Measurements from ENCODE around the gene LMBRD1.
"Not testable (repeated sequence)": the region's sequence is repeated elsewhere in the genome, so short reads cannot be mapped to it uniquely, and the experiment has no call there.

Gene LMBRD1

DNA sequence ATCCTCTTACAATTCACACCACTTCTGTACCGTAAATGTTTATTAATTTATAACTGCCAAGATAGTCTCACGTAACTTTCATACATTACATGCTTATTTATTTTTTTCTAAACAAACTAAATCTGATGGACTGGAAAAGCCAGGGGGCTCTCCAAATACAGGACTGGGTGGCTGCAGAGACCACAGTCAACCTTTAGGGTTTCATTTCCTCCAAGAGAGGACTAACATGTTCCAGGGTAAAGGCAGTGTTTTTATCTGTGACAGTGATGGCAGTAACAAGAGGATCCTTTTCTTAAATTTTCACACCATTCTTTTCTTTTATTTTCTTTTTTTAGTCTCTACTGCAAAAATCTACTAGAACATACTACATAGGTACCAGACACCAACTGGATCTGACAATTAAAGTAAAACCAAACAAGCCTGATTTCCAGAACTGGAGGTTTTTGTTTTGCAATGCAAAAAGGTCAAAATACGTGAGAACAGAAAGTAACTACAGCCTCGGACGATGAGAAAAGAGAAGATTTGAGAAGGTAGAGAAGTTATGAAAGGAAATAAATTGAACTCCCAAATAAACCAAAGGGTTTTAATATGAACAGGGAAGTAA, 1.2 kb downstream of the LMBRD1 start:
- DNase-seq: no peak

DNA sequence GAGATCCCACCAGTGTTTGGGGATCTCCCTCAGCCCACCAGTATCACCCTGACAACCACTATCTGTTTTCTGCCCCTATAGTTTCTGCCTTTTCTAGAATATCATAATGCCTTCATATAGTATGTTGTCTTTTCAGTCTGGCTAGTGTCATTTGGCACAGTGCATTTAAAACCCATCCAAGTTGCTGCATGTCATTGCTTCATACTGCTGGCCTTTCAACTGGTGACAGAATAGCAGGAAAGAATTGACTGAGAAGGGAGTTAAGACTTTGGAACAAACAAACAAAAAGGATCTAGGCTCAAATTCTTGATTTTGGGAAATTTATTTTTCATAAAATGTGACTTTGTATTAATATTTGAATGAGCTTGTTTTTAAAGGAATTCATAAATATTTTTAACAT, 4.5 kb downstream of the LMBRD1 start:
- DNase-seq: no peak

DNA sequence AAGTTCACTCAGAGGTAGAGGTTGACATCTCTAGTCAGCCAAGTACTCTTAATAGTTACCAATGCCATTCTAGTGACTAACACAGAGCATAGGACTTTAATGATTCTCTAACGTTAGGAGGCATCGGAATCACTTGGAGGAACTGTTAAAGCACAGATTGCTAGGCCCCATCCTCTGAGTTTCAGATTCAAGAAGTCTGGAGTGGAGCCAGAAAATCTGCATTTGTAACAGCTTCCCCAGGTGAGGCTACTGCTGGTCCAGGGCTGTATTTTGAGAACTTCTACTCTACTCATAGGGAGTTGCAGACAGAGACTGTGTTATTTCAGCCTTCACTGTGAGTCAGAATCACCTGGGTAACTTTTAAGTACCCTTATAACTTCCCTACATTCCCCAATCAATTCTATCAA, 5.7 kb downstream of the LMBRD1 start:
- peak; percentile 2 to 48 for DNase-seq

DNA sequence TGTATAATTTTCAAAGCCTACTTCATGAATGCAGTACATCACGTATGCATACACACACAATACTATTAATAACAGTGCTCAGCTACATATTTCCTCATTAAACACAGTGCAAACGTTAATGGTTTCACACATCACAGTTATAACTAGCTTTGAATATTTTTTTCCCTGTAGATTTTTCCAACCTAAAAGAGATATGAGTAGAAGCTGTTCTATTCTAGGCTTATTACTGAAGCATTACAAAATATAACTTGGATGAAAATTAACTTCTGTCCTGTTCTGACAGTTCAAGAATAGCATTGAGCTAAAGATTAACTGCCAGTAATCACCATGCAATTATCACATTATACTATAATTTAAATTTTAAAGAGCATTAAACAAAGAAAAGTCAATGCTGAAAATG, 6.2 kb downstream of the LMBRD1 start:
- DNase-seq: no peak

DNA sequence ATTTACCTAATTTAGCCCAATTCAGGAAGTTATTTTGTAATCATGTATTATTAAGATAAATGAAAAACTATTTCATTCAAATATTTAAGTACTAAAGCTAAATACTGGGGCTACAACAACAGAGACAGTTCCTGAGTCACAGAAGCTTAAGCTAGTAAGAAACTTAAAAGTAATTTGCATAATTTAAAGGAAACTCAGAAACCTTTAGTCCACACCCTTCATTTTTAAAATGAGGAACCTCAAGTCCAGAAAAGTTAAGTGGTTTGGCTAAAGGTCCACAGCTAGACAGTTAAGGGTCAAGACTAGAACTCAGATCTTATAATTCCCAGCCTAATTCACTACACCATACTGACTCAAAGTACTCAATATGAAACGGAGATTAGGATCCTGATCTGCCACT, 7.2 kb downstream of the LMBRD1 start:
- DNase-seq: no peak

GRCh38 chr6:69787436-69787835, 9.4 kb downstream of the LMBRD1 start:
- DNase-seq: not testable (repeated sequence)

DNA sequence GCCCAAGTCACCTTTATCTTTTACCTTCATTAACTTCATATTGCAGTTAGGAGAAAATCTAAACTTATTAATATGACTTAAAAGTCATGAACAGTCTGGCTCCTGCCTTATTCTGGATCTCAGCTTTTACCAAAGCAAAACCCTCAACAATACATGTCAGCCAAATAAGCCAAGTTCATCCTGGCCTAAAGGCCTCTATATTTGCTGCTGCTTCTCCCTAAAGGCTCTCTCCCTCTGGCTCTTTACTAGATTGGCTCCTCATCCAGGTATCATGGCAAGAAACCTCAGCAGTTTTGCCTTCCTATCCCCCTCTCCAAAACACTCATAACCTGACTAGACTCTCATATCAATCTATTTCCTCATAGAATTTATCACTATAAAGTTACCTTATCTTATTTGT, 11.1 kb downstream of the LMBRD1 start:
- DNase-seq: no peak

- no peak for DNase-seq
These were observed 12.0 kb downstream of the LMBRD1 start for GRCh38 chr6:69784595-69785377.

DNA sequence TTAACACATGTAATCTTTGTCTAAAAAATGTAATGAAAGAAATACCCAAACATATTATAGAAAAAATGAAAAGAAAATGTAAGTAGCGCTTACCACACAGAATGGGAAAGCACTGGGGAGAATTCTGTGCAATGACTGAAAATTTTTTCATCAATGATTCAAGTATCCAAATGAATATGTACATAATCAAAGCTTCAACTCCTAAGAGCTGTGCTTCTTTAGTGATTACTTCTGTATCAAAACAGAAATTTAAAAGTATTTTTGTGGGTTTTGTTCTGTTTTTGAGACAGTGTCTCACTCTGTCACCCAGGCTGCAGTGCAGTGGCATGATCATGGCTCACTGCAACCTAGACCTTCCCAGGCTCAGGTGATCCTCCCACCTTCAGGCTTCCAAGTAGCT, 13.7 kb downstream of the LMBRD1 start:
- no peak for DNase-seq

- DNase-seq: no peak
These were observed 16.1 kb downstream of the LMBRD1 start for GRCh38 chr6:69780585-69781178.

GRCh38 chr6:69775941-69776340, 20.9 kb downstream of the LMBRD1 start:
- no peak for DNase-seq

GRCh38 chr6:69775585-69775849, 21.3 kb downstream of the LMBRD1 start:
- DNase-seq: no peak

GRCh38 chr6:69774740-69775584, 21.8 kb downstream of the LMBRD1 start:
- no peak for DNase-seq

DNA sequence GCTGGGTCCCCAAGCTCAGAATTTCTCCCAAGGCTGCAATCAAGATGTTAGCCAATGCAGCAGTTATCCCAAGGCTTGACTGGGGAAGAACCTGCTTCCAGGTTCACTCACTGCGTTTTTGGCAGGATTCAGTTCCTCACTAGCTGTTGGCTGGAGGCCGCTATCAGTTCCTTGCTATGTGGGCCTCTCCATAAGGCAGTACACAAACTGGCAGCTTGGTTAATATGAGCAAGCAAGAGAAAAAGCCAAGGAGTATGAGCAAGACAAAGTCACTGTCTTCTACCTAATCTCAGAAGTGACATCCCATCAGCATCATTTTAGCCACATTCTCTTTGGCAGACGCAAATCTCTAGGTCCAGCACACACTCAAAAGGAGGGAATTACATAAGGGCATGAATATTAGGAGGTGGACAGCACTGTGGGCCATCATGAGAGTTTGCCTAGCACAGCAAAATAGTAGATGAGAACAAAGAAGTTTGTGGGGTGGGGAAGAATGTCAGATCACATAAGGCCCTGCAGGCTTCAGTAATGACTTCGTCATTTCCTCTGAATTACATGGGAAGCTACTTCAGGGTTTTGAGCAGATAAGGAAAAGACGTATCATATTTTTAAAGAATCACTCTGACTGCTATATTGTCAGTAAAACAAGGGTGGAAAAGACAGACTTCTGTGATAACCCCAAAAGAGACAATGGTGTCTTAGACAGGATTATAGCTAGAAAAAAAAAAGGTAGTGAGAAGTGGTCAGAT, 25.5 kb downstream of the LMBRD1 start:
- DNase-seq: no peak

DNA sequence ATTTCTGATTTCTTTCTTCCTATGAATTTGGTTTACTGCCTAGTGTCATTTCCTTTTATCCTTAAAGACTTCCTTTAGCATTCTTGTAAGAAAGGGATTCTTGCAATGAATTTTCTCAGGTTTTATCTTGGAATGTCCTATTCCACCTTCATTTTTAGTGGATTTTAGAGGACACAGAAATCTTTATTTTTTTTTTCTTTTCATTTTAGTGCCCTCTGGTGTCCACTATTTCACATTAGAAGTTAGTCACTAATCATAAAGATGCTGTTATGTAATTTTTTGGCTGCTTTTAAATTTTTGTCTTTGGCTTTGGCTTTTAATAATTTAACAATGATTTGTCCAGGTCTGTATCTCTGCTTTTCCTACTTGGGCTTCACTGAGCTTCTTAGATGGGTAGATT, 28.1 kb downstream of the LMBRD1 start:
- DNase-seq: no peak

DNA sequence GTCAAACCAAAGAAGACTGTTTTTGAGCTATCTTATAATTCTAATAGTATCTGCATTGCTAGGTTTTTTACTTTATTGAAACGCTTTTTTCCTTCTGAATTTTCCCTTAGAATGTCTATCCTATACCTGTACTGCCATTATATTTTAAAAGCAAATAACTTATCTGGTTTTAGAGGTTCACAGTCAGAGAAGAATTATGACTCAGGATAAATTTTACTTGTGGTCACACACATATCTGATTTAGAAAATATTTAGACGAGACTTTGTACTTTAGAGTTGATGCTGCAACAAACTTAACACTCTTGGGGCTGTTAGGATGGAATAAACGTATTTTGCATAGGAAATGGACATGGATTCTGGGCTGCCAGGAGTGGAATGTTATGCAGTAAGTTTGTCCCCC, 33.0 kb downstream of the LMBRD1 start:
- no peak for DNase-seq

DNA sequence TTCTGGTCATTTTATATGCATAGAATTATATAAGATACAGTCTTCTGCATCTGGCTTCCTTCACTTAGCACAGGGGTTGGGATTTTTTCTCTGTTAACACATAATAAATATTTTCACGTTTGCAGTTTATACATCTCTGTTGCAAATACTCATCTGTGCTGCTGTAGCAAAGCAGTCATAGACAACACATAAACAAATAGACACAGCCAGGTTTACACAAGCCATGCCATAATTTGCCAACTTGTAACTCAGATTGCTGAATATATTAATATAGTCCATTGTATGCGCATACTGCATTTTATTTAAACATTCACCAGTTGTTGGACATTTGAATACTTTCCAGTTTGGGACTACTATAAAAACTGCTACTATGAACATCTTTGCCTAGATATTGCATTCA, 35.0 kb downstream of the LMBRD1 start:
- DNase-seq: no peak

- no peak for DNase-seq
These were observed 38.6 kb downstream of the LMBRD1 start for GRCh38 chr6:69758214-69758613.

DNA sequence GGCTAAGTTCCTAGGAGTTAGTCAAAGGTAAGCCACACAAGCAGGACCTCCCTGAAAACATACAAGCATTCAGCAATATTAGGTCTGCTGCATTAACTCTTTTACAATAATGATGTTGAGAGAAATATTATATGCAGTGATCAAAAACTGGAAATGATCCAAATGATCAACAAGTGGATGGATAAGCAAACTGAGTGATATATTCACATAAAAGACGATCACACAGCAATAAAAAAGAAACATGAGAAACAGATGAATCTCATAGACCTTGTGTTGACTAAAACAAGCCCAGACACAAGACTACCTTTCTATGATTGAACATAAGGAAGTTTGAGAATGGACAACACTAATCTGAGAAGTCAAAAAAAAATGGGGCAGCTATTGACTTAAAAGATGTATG, 39.9 kb downstream of the LMBRD1 start:
- DNase-seq: no peak

GRCh38 chr6:69756366-69756765, 40.4 kb downstream of the LMBRD1 start:
- DNase-seq: no peak

- no peak for DNase-seq
These were observed 61.8 kb downstream of the LMBRD1 start for GRCh38 chr6:69735027-69735426.

GRCh38 chr6:69732640-69733039, 64.2 kb downstream of the LMBRD1 start:
- DNase-seq: peak in 1 of 2 experiments; percentile 1

DNA sequence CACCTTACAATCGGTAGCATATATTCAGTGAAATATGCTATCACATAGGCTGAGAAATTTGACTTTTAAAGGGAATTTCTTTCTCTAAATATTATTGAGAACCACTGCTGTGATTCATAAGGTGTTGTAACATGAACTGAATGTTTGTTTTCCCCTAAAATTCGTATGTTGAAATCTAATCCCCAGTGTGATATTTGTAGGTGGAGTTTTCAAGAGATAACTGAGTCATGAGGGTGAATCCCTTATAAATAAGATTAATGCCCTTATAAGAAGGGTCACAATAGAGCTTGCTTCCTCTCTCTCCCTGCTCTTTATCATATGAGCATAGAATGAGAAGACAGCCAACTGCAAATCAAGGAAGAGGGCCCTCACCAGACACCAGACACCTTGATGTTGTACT, 64.8 kb downstream of the LMBRD1 start:
- no peak for DNase-seq

All from NCI-H2081 (cell line).